Stimulated activated CD8-positive, alpha-beta memory T cell treated with anti-CD3 and anti-CD28 coated beads, Interleukin-7, amount 100 ng/mL, for 4 hours (primary cell): ENCODE results near the gene CREG1.
A peak's percentile ranks its signal among the peaks of the same experiment; 100 is the strongest.

Source experiments
- DNase-seq, 2 donors: peaks; one replicate each; pipeline ENCODE4 v3.0.0-alpha.2; 2020; ENCODE audit warnings: low read depth in 2 of 2

CREG1 gene

DNA sequence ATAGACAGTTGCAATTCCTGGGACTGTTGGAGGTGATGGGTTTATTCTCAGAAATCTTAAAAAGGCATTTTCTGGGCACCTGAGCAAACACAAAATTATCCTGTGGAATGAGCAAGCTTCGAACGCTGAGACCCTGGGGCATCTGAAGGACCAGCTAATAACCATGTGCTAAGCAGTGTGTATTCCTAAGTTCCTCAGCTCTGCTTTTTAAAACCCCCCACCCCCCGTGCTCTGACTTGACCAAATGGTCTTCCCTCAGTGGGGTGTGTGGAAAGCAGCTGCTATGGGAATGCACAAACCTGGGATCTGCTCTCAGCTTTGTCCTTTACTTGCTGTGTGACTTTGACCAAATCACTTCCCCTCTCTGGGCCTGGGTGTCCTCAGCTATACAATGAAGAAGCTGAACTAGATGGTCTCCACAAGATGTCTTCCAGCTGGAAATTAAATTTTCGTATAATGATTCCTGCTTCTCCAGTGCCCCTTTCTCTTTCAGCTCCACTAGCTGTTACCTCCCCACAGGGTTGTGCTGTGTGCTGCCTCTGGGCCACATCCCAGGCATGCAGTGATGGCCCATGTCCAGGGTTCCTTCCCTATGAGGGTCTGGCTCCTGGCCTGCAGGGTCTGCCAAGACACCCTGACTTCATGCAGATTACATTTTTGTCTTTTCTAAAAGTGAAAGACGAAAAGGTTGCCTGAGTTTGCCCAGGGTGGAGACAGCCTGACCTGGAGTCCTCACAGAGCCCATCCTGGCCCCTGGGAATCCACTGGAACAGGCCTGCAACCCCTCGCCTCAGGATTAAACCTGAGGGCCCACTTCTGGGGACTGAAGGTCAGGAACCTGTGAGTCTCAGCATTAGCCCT, 20.4 kb downstream of the CREG1 start:
- no peak for DNase-seq

- DNase-seq = no peak
Measured at GRCh38 chr1:167532375-167532774, 21.2 kb downstream of the CREG1 start.

- DNase-seq = no peak
Measured at GRCh38 chr1:167529829-167530474, 23.6 kb downstream of the CREG1 start.

DNA sequence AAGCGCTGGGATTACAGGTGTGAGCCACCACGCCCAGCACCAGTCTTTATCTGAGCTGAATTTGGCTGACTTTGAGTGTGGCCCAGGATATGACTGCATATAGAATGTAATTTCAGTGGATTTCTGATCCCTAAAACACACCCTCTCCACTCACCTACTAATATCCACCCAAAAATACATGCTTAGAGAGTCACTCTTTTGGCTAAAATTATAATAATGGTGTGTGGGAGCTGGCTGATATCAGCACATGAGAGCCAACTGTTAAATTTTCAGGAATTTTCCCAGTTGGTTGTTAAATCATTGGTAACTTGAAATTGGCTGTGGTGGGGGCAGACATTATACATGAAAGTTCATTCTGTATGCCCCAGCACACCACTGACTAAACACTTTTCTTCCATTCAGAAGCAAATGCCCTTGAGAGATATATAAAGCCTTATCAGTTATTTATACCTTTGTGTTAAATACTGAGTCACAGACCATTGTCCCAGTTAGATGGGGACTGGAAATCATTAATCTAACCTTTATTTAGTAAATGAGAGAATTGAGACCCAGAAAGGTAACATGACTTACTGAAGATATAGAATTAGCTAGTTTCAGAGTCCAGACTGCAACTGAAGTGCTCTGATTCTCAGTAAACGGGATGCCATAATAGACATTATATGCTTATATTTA, 25.4 kb downstream of the CREG1 start:
- no peak for DNase-seq

DNA sequence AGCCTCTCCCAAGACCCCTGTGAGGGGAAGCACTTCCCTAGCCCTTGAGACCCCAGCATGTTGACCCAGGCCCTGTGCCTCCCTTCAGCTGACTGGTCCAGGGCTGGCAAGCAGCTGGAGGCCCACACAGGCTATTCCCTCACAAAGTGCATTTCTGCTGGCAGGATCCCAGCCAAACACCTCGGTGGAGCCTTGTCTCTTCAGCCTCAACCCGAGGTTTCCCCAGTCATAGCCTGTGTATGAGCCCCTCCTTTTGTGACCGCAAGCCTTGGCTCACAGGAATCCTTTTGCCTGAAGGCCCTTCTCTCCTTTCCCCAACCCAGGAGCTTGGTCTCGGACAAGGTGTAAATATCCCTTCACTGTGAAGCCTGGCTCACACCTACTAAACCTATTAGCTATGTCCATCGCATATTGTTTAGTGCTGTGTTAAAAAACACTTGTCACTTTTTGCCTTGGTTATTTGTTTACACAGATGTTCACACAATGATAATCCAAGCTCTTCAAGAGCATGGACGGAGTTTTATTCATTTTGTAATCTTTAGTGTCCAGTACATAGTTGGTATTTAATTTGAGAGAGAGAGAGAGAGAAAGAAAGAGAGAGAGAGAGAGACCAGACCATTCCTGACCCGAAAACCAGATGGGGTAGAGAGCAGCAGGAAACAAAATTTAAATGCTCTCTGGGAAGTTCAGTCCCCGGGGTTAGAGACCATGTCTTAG, 26.7 kb downstream of the CREG1 start:
- DNase-seq = no peak

DNA sequence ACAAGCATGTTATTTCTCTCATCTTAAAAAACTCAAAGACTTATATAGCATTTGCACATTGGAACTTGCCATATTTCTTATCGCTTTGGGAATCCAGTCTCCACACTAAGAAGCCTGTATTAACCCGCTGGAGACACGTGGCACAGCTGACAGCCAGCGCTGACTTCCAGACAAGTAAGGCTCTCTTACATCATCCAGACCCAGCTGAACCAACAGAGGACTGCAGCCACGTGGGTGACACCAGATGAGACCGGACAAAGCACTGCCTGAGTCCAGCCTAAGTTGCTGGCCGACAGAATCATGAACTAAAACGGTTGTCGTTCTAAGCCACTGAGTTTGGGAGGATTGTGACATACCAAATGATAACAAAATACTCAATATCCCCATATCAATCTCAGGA, 28.9 kb downstream of the CREG1 start:
- no peak for DNase-seq

DNA sequence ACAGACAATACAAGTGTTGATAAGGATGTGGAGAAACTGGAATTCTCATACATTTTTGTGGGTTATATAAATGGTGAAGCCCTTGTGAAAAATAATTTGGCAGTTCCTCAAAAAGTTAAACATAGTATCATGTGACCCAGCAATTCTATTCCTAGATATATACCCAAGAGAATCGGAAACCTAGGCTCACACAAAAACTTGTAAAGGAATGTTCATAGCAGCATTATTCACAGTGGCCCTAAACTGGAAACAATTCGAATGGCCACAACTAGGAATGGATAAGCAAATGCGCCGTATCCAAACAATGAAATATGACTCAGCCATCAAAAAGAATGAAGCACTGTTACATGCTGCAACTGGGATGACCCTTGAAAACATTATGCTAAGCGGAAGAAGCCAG, 31.3 kb downstream of the CREG1 start:
- no peak for DNase-seq

GRCh38 chr1:167520711-167521206, 32.8 kb downstream of the CREG1 start:
- no peak for DNase-seq

- DNase-seq = peak; percentile 62 to 65
Measured at GRCh38 chr1:167518331-167518700, 35.2 kb downstream of the CREG1 start, which contains the start of gene CD247. TSS of gene CD247 (minus strand) at chr1:167518529. CDS start at chr1:167518465, 64 bp downstream.

DNA sequence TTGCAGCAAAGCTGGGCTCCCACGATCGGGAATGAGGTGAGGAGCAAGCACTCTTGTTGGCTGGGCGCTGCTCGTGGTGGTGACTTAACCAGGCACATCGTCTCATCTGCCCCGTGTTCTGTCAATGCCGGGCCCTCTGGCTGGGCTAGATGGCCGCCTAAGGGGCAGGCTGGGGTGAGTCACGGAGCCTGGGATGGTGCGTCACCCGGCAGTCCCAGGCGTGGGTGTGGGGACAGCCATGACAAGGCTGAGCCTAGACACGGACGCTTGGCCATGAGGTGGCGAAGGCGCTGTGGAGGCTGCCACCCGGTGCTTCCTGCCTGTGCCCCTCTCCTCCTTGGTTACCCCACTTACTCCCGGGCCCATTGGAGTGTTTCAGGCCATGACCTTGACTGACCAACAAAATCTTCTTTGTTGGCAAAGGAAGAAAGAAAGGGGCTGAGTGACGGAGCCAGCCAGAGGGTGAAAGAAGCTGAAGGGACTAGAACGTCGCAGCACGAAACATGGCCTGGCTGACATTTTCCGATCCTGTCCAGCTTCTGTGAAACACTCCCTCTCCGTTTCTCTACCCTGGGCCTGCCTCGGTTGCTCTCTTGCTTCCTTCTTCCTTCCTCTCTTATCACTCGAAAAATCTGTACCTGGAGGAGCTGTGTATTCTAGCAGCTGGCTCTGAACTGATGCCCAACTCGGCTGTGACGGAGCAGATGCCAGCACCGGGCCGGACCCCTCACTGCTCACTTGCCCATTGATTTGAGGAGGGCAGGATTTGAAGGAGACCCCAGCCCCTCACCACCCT, 35.8 kb downstream of the CREG1 start:
- peak; percentile 81 to 88 for DNase-seq

DNA sequence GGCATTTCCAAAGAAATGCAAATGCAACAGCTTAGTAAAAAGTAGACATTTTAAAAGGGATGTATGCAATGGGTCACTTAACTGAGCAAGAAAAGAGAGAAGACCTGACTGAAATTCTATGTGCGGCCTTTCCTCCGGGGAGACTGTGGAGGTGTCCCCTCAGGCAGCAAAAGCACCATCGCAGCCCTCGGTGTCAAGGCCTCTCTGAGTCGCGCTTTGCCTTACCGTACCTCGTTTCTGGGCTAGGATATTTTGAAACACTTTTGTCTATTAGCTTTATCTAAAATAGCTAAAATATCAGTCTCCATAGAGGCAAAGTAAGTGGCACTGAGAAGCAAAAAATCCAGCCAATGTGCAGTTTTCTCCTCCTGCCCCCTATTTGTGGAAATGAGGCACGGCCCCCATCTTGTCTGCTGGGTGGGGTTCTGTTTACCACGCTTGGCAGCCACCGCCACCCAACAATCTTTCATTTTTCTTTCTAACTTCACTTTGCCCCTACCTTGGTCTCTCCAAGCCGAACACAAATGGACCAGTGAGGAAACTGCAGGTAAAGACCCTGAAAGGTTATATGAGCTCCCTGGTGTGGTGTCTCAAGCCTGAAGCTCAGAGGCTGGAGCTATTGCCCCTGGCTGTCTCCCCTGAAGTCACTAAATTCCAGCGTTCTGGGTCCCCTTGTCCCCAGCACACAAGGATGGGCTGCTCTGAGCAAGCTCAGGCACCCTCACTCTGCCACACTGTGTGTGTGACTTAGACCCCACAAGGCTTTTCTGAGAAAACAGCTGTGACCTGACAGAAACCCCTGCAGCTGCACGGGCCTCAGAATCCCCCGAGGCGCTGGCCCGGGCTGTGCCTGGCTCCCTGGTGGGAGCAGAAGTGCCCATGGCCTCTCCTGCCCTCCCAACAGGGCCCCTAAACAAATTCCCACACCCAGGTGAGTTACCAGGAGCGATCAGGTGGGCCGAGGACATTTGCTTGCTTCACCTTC, 36.9 kb downstream of the CREG1 start:
- DNase-seq = peak in 1 of 2 donors; percentile 34

GRCh38 chr1:167515893-167516321, 37.7 kb downstream of the CREG1 start:
- DNase-seq = no peak

GRCh38 chr1:167515461-167515860, 38.1 kb downstream of the CREG1 start:
- no peak for DNase-seq

DNA sequence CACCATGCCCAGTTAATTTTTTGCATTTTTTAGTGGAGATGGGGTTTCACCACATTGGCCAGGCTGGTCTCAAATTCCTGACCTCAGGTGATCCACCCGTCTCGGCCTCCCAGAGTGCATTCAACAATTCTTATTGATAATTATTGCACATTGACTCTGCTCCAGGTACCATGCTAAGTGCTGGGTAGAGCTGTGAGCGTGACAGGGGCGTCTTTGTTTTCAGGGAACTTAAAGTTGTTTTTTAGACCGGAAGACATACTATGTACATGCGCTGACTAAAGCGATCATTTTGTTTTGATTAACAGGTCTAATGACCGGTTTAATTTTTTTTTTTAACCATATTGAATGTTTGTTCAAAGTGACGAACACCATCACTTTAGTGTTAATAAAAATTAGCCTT, 39.3 kb downstream of the CREG1 start:
- DNase-seq = no peak

GRCh38 chr1:167512046-167512654, 41.4 kb downstream of the CREG1 start:
- DNase-seq = no peak

DNA sequence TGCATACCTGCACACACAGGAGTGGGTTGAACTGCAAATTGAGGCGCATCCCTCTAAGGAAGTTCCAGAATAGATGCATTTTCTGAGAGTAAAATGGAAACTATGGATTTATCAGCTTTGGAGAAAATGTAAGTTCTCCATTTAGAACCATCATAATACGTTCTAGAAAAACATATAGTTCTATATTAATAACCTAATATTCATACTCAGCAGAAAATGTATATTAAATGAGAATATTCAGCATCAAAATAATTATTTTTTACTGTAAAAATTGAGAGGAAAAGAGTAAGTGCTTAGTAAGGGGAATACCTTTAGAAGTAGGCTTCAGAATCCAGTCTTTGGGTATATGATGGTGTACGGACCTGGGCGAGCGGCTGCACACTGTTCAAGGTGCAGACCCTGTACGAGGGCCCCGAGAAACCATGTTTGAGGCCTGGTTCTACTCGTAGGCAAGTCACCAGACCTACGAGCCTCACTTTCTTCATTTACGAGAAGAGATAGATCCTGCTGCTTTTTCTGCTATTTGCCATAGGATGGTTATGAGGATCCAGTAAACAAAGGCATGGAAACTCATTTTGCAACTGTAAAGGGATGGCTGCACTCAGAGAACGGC, 42.1 kb downstream of the CREG1 start:
- no peak for DNase-seq

GRCh38 chr1:167510881-167511280, 42.7 kb downstream of the CREG1 start:
- no peak for DNase-seq

GRCh38 chr1:167510244-167510643, 43.3 kb downstream of the CREG1 start:
- no peak for DNase-seq

DNA sequence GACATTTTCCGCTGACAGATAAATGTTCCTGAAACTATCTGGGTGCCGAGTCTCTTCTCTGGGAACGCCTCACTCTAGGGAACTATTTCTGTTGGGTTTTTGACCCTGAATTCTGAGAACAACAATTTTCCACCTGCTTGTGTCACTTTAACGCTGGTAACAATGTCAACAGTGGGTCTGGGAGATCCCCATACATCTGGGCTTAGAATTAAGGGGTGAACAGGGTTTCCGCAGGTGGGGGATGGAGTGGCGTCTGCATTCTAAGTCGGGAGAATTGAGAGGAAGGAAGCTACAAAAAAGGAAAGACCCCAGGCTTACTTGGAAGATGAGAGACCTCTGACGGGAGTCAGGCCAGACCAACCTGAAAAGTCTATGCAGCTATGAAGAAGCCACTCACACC, 44.0 kb downstream of the CREG1 start:
- DNase-seq = no peak
